GM18526 (cell line): ENCODE measurements around the gene LPAR3.

Source experiments
- POLR2A ChIP-seq: IDR thresholded peaks from 3 replicates; pipeline ENCODE4 v1.6.1; 2011; ENCODE audit not compliant: insufficient read length; ENCODE audit errors: extremely low read depth

The LPAR3 gene

DNA sequence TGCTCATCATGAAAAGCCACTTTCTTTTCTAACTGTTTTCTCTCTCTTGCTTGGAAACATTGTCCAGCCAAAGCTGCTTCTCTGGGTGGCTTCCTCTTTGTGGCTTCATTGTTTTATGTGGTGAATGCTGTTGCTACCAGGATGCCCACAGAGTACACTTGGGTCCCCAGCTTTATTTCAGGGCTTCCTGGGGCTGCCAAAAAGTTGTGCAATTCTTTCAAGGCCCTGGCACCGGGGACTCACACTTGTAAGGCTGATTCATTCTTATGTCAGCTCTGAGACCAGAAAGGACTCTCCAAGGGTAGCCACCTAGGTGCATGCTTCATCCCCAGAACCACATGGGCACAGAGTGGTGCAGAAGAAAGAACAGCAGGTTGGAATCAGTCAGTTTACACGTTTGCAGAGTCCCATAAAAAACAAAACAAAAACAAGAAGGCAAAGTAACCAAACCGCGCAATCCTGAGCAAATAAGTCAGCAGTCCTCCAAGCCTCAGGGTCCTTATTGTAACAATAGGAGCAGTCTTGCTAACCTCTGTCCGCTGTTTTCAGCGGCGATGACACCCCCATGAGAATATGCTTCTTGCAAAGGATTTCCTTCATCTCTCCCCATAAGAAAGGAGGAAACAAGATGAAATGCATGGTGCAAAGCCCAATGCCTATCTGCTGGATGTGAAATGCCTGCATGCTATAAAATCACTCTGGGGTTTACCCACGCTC is 112.8 kb downstream of the LPAR3 start:
- no peak for TF ChIP-seq POLR2A

DNA sequence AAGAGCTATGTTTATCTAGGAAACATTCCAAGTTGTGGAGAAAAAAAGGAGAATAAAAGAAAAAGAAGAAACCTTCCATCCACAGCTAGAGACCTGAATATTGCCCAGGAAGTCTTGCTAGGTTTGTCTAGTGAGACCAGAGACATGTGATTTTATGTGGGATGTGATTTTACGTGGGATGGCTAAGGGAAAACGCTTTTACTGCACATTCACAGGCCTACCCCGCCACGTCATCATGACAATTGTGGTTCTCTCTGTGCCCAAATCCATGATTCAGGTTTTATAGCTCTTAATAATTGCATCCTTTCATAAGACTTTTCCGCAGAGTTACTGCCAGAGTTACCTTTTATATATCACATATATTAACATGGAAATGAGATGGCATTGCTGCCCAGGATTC is 116.4 kb downstream of the LPAR3 start:
- TF ChIP-seq POLR2A, result no peak

DNA sequence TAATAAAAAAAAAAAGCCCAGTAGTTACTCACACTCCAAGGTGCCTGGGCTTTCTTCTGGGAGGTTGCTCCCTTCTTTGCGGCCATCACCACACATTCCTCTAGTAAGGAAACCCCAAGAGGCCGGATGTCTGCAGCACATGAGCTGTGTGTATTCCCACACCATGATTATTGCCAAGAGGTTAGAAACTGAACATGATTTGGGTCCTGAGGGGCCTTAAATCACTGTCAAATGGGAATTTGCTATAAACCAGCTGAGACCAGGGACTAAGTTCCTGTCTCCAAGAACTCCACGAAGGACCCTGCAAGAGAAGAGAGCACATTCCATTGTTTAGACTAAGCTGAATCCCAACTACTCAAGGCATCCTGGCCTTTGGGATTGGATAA is 117.5 kb downstream of the LPAR3 start:
- no peak for TF ChIP-seq POLR2A

DNA sequence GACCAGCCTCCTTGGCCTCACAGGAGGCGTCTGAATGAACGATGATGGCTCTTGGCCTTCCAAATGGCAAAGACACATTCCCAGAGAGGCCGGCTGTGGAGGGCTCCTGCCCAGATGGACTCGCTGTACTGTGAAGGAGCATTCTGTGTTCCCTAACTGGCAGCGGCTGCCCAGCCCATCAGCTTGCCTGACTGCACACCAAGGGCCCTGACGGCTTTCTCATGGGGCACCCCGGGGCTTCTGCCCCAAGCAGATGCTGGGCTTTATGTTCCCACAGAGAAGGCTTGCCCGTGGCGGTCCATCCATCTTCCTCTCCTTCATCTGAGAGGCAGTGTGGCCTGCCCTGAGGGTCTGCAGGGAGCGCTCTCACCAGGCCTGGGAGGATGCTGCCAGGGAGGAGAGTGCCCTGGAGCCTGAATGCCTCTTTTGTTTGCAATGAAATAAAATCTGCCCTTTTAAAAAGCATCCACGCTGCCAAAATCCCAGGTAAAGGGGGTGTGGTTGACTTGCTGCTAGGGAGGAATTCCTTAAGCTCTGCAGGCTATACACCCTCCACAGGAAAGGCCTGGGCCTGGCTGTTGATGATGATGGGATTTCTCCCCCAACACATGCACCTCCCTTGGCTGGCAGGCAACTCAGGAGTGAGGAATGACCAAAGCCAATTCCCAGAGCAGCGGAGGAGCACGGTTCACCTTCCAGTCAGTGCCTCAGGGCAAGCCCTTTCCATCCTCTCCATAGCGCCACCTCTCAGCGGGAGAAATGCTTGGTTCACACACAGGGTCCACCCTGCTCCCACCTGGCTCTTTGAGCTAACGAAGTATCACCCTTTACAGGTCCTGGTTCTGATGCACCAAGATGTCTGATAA is 118.1 kb downstream of the LPAR3 start:
- TF ChIP-seq POLR2A, result no peak

DNA sequence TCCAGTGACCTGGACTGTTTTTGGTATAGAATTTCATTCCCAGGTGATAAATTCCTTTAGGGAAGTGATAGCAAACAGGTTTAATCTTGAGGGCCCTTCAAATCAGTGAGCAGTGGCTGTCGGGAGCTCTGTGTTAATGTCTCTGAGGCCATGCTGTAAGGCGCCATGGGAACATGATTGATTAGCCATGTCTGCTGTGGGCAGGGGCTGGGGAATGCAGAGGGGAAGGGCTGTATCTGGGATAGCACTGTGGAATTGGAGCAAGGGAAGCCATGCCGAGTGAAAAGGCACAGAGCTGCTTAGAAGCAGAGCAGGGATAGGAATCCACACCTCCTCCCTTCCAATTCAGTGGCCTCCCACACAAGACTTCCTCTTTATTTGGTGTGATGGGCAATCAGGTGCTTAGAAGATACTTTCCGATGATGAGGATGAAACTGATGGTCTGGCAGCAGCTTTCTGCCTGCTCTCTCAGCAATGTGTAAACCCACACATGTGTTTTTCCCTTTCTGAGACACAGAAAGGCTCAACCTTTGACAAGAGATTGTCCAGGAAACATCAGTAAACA is 119.0 kb downstream of the LPAR3 start:
- no peak for TF ChIP-seq POLR2A

DNA sequence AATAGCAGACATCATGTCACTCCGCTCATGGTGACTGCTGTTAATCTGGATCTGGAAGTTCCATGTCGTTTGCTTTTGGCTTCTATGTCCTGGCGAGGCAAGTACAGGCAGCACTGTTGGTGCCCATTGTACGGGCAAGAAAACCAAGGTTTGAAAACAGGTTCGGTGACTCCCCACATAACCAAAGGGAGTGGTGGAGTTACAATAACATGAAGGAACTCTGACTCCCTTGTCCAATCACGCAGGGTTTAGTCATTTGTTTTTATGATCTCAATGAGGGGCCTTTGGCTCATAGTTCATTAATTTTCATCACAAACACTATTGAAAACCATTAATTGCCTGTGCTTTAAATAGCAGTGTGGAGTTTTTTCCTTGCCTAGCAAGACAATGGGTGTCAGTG is 119.8 kb downstream of the LPAR3 start:
- TF ChIP-seq POLR2A, result no peak

DNA sequence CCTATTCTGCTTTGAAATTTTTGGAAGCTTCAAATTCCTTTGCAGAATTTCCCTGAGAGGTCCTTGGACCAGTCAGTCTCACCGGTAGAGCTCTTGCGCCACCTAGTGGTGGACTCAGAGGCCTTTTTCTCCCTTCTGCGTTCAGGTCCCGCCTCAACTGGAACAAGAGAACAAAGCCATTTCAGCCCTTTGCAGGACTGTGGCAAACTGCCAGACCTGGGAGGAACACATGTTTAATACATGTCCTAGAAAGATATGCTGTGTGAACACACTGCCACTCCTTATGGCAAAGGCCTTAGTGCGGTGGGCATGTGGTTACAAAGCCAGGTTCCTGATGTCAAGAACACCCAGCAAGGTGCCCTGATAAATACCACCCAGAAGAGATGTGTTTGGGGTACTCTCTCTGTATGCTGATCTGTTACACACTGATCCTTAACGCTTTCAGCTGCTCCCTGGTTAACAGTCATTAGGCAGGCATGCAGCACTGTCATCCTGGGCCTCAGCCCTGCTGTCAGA is 120.5 kb downstream of the LPAR3 start:
- TF ChIP-seq POLR2A, result no peak

DNA sequence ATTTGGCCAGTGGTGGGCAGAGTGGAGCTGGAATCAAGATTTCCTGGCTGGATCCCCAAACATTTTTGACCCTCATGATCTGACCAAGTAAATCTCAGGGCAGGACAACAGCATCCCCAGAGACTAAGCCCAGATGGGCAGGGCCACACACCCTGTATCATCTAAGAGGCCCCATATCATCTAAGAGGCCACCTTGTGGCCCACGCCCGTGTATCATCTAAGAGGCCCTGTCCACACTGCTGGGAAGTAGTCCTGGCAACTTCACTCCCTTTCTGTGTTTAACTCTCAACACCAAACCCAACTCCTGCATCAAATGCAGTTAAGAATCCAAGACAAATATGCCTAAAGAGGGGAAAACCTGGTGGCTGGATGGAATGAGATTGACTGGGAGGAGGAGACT is 121.1 kb downstream of the LPAR3 start:
- TF ChIP-seq POLR2A, result no peak

DNA sequence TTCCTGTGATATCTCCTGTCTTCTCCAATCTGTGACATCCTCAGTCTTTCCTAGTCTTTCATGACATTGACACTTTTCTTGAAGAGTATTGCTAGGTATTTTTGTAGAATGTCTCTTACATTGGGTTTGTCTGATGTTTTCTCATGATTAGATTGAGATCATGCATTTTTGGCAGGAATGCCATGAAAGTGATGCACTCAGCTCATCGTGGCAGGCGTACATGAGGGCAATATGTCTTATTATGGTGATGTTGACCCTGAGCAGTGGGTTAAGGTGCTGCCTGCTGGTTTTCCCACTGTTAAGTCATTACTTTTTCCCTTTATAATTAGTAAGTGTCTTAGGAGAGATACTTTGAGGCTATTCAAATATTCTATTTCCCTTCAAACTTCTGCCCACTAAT is 122.5 kb downstream of the LPAR3 start:
- no peak for TF ChIP-seq POLR2A

DNA sequence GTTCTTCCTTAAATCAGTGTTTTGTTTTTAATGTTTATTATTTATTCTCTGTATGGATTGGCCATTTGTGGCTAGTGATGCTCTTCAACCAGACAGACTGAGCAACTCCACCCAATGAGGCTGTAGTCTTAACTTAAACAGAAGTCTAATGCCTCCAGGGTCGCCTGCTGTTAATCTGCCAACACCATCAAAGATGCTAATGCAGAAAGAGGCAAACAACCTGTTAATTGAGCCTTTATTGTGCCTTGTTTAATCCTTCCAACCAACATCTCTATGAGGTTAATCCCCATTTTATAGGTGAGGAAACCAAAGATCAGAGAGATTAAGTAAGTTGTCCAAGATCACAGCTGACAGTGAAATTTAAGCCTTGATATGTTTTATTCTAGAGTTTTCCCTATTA is 123.4 kb downstream of the LPAR3 start:
- no peak for TF ChIP-seq POLR2A

DNA sequence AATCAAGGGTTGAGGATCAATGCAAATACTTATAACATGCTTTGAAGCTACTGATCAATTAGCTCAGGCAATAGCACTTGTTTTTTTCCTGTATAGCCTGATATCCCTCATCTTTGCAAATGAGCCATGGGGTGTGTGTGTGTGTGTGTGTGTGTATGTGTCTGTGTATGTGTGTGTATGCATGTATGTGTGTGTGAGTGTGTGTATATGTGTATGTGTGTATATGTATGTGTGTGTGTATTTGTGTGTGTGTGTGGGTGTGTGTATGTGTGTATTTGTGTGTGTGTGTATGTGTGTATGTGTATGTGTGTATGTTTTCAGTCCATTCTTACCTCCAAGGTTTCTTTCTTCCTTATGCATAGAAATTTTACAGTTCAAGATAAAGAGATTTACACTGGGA is 124.4 kb downstream of the LPAR3 start:
- no peak for TF ChIP-seq POLR2A

DNA sequence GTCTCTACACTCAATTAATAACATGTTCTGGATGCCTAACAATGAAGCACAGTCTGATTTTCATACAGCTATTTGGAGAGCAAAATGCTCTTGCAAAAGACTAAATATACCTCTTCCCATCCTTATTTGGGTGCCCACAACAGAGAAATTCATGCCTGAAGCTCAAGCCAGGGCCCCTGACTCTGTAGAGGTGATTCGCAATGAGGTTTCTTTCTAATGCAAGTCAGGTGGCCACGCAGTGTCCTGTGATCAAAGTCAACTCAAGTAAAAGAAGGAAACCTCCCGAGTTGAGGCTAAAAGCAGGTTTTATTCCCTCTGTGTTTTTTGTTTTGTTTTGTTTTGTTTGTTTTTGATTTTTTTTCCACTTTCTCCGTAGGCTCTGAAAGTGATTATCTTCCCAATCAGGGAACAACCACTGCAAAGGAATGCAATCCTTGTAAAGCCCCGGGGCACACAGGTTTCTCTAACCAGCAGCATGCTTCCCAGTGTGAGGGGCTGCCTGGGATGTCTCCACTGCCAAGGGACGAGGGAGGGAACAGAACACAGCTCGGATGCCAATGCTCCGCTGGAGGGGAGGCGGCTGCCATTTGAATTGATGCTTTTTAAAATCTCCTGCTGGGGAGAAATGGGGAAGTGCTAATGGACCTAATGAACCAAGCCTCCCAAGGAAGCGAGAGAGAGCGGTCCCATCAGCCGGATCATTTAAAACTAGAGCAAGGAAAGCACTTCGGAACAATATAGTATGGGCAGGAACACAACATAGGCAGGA is 128.9 kb downstream of the LPAR3 start:
- TF ChIP-seq POLR2A, result no peak

DNA sequence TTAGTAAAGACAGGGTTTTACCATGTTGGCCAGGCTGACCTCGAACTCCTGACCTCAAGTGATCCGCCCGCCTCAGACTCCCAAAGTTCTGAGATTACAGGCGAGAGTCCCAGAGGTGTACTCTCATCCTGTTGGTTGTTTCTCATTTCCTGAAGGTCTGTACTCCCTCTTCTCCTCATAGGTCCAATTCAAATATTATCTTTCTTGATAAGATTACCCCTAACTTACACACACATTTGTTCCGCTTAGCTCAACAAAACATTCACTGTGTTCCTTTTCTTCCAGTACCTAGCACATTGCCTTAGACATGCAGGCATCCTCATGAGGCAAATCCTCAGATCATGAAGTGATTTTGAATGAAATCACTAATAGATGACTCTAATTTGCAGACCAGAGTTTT is 130.3 kb downstream of the LPAR3 start:
- TF ChIP-seq POLR2A, result no peak
